ENCODE results near the gene REV1. TPM values are rescaled to one million over a fixed set of nuclear protein-coding genes. Genes with fewer than 3 reads are reported as not detected.

REV1 gene
- total RNA-seq, 4 donors from 2014 or later = 13.5 to 35.1 (median 17.8) TPM

- H3K27me3 ChIP-seq = no peaks in the 10 kb centered on the region
- ATAC-seq (no peak), DNase-seq (no peak)
- H3K4me1 ChIP-seq = peaks cover 63 to 72% of the 10 kb centered on the region in 2 donors
- no peaks in the 10 kb centered on the region for H3K9me3 ChIP-seq
- in situ Hi-C loops (cut with MboI; ENCODE audit: low sequenced_read_pairs in 4 of 4) (loop anchor here (10.0 to 25.0 kb wide), 4 partner anchors 139 to 847 kb away; partner anchors contain the start of genes MITD1 (in 3 of the 4), MRPL30 (in 3 of the 4), EIF5B (in 1 of the 4) and TXNDC9 (in 1 of the 4)), intact Hi-C loops (cut with DNase I; ENCODE audit: low total_unique reads) (no loop called here)
- H3K4me3 ChIP-seq = no peak overlapping the region
- H3K27ac ChIP-seq = peak overlapping the region in 3 of 4 donors; percentile 19 to 32 (median 20)
- no peak for TF ChIP-seq CTCF (IDR thresholded peaks at IDR 0.05 in 4 of 5, conservative IDR thresholded peaks at IDR 0.05 in 1 of 5)
- no peak for TF ChIP-seq POLR2A (IDR thresholded peaks at IDR 0.05)
- no peaks in the 10 kb centered on the region for H3K36me3 ChIP-seq
Measured at GRCh38 chr2:99484205-99484604, 5.6 kb downstream of the REV1 start.

- DNase-seq = no peak
- H3K27ac ChIP-seq = peak overlapping the region in 1 of 4 donors; percentile 7
- H3K9me3 ChIP-seq = no peaks in the 10 kb centered on the region
- H3K4me3 ChIP-seq = no peak overlapping the region
- H3K36me3 ChIP-seq = no peaks in the 10 kb centered on the region
- peaks cover 57 to 70% of the 10 kb centered on the region in 2 donors for H3K4me1 ChIP-seq
- H3K27me3 ChIP-seq = no peaks in the 10 kb centered on the region
- intact Hi-C loops (cut with DNase I; ENCODE audit: low total_unique reads) (no loop called here), in situ Hi-C loops (cut with MboI; ENCODE audit: low sequenced_read_pairs in 4 of 4) (loop anchor here (10.0 to 25.0 kb wide), 4 partner anchors 137 to 845 kb away; partner anchors contain the start of genes MITD1 (in 3 of the 4), MRPL30 (in 3 of the 4), EIF5B (in 1 of the 4) and TXNDC9 (in 1 of the 4))
- no peak for TF ChIP-seq CTCF (IDR thresholded peaks at IDR 0.05 in 4 of 5, conservative IDR thresholded peaks at IDR 0.05 in 1 of 5)
- TF ChIP-seq POLR2A (IDR thresholded peaks at IDR 0.05) = no peak
- no peak for ATAC-seq
Measured at GRCh38 chr2:99481941-99482340, 7.9 kb downstream of the REV1 start.

GRCh38 chr2:99481527-99481926 lies 8.3 kb downstream of the REV1 start:
- intact Hi-C loops (cut with DNase I; ENCODE audit: low total_unique reads) (no loop called here), in situ Hi-C loops (cut with MboI; ENCODE audit: low sequenced_read_pairs in 4 of 4) (loop anchor here (10.0 to 25.0 kb wide), 4 partner anchors 137 to 844 kb away; partner anchors contain the start of genes MITD1 (in 3 of the 4), MRPL30 (in 3 of the 4), EIF5B (in 1 of the 4) and TXNDC9 (in 1 of the 4))
- ATAC-seq (no peak), DNase-seq (no peak)
- H3K9me3 ChIP-seq = no peaks in the 10 kb centered on the region
- no peaks in the 10 kb centered on the region for H3K36me3 ChIP-seq
- H3K27me3 ChIP-seq = no peaks in the 10 kb centered on the region
- H3K4me3 ChIP-seq = no peak overlapping the region
- H3K4me1 ChIP-seq = peaks cover 57 to 70% of the 10 kb centered on the region in 2 donors
- TF ChIP-seq POLR2A (IDR thresholded peaks at IDR 0.05) (no peak), CTCF (IDR thresholded peaks at IDR 0.05 in 4 of 5, conservative IDR thresholded peaks at IDR 0.05 in 1 of 5) (no peak)
- H3K27ac ChIP-seq = peak overlapping the region in 1 of 4 donors; percentile 7

- intact Hi-C loops (cut with DNase I; ENCODE audit: low total_unique reads) = no loop called here
- TF ChIP-seq CTCF (IDR thresholded peaks at IDR 0.05 in 4 of 5, conservative IDR thresholded peaks at IDR 0.05 in 1 of 5) = no peak
- TF ChIP-seq POLR2A (IDR thresholded peaks at IDR 0.05) = no peak
- in situ Hi-C loops (cut with MboI; ENCODE audit: low sequenced_read_pairs in 4 of 4) = loop anchor here (10.0 to 25.0 kb wide), 4 partner anchors 136 to 843 kb away; partner anchors contain the start of genes MITD1 (in 3 of the 4), MRPL30 (in 3 of the 4), EIF5B (in 1 of the 4) and TXNDC9 (in 1 of the 4)
Measured at GRCh38 chr2:99480390-99480789, 9.4 kb downstream of the REV1 start.

More at GRCh38 chr2:99480390-99480789, 9.4 kb downstream of the REV1 start:
- no peaks in the 10 kb centered on the region for H3K36me3 ChIP-seq
- H3K27ac ChIP-seq = no peak overlapping the region
- H3K4me1 ChIP-seq = peaks cover 66 to 67% of the 10 kb centered on the region in 2 donors
- no peak for DNase-seq
- H3K27me3 ChIP-seq = no peaks in the 10 kb centered on the region
- no peaks in the 10 kb centered on the region for H3K9me3 ChIP-seq
- no peak for ATAC-seq
- no peak overlapping the region for H3K4me3 ChIP-seq
